ENCODE results near the gene RTRAF. TPM values are rescaled to one million over a fixed set of nuclear protein-coding genes. Genes with fewer than 3 reads are reported as not detected.
A peak's percentile ranks its signal among the peaks of the same experiment; 100 is the strongest.

The RTRAF gene
- total RNA-seq, 4 donors from 2014 or later, result 15.7 to 48.3 (median 36.1) TPM

- no peak for TF ChIP-seq POLR2A (IDR thresholded peaks at IDR 0.05)
- TF ChIP-seq, protein P1, sequence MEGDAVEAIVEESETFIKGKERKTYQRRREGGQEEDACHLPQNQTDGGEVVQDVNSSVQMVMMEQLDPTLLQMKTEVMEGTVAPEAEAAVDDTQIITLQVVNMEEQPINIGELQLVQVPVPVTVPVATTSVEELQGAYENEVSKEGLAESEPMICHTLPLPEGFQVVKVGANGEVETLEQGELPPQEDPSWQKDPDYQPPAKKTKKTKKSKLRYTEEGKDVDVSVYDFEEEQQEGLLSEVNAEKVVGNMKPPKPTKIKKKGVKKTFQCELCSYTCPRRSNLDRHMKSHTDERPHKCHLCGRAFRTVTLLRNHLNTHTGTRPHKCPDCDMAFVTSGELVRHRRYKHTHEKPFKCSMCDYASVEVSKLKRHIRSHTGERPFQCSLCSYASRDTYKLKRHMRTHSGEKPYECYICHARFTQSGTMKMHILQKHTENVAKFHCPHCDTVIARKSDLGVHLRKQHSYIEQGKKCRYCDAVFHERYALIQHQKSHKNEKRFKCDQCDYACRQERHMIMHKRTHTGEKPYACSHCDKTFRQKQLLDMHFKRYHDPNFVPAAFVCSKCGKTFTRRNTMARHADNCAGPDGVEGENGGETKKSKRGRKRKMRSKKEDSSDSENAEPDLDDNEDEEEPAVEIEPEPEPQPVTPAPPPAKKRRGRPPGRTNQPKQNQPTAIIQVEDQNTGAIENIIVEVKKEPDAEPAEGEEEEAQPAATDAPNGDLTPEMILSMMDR (IDR thresholded peaks at IDR 0.05), result no peak
- Histone ChIP-seq H3K36me3 (peaks cover 0 to 20% (median 0%) of the 10 kb centered on the region in 3 donors), H3K4me1 (no peaks in the 10 kb centered on the region), H3K27me3 (no peaks in the 10 kb centered on the region), H3K9me3 (no peaks in the 10 kb centered on the region), H3K4me3 (no peak overlapping the region), H3K27ac (no peak overlapping the region)
- DNase-seq, result no peak
Measured at GRCh38 chr14:52039124-52039815, 49.9 kb downstream of the RTRAF start.

DNA sequence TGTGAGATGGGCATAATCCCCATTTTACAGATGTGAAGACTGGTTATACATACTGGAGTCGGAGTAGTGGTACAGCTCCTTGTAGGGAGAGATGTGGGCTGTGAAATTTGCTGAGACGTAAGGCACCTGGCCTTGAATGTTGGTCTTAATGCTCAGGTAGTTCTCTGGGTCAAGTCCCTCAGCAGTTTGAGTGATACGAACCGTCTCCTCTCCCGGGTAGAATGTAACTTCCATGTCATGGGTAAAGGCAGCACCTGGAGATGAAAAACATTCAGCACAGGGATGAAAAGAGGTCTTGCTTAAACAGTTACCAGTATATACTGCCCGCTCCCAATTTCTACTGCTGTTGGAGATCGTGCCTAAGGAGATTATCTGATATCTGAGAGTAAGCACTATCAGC, 51.3 kb downstream of the RTRAF start:
- Histone ChIP-seq H3K4me3 (no peak overlapping the region), H3K4me1 (no peaks in the 10 kb centered on the region), H3K27ac (no peak overlapping the region), H3K36me3 (peaks cover 0 to 20% (median 0%) of the 10 kb centered on the region in 3 donors), H3K27me3 (no peaks in the 10 kb centered on the region), H3K9me3 (no peaks in the 10 kb centered on the region)
- TF ChIP-seq, protein P1 (IDR thresholded peaks at IDR 0.05), result no peak
- no peak for TF ChIP-seq POLR2A (IDR thresholded peaks at IDR 0.05)
- DNase-seq, result no peak

GRCh38 chr14:52042371-52043289, 53.3 kb downstream of the RTRAF start:
- DNase-seq, result no peak
- Histone ChIP-seq H3K4me1 (no peaks in the 10 kb centered on the region), H3K27ac (peak overlapping the region in 1 of 4 donors; percentile 24), H3K4me3 (no peak overlapping the region), H3K36me3 (peaks cover 0 to 20% (median 0%) of the 10 kb centered on the region in 3 donors), H3K27me3 (no peaks in the 10 kb centered on the region), H3K9me3 (no peaks in the 10 kb centered on the region)
- TF ChIP-seq, protein P1 (IDR thresholded peaks at IDR 0.05), result no peak
- TF ChIP-seq POLR2A (IDR thresholded peaks at IDR 0.05), result no peak

DNA sequence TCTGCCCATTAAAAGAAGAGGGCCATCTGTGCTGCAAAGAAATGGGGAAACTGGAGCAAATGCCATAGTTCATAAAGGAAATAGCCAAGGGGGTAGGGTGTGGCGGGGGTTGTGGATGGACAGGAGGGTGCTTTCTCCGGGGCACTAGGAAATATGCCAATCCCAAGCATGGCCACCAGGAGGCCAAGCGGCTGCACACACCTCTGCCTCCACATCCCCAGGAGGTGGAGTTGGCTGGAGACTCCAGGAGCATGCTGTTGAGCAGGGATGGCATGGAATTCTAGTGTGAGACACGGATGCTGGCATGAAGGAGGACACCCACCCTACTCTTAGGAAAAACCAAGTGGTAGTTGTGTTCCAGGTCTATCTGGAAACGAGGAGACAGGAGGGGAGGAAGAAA, 54.3 kb downstream of the RTRAF start:
- TF ChIP-seq, protein P1 (IDR thresholded peaks at IDR 0.05), result peak in 5 of 6 experiments; percentile 39 to 57 (median 42)
- no peak for TF ChIP-seq POLR2A (IDR thresholded peaks at IDR 0.05)
- Histone ChIP-seq H3K4me3 (no peak overlapping the region), H3K36me3 (peaks cover 0 to 12% (median 0%) of the 10 kb centered on the region in 3 donors), H3K4me1 (no peaks in the 10 kb centered on the region), H3K9me3 (no peaks in the 10 kb centered on the region), H3K27ac (peak overlapping the region in 1 of 4 donors; percentile 24), H3K27me3 (no peaks in the 10 kb centered on the region)
- peak; percentile 25 to 65 (median 59) for DNase-seq

GRCh38 chr14:52044791-52045522, 55.6 kb downstream of the RTRAF start:
- DNase-seq, result no peak
- H3K27me3 ChIP-seq, result no peaks in the 10 kb centered on the region
- H3K36me3 ChIP-seq, result peaks cover 0 to 6% (median 0%) of the 10 kb centered on the region in 3 donors
- H3K27ac ChIP-seq, result peak overlapping the region in 1 of 4 donors; percentile 64
- peaks cover 0 to 3% (median 0%) of the 10 kb centered on the region in 4 donors for H3K4me1 ChIP-seq
- H3K9me3 ChIP-seq, result no peaks in the 10 kb centered on the region
- TF ChIP-seq, protein P1 (IDR thresholded peaks at IDR 0.05), result no peak
- TF ChIP-seq POLR2A (IDR thresholded peaks at IDR 0.05), result no peak
- H3K4me3 ChIP-seq, result no peak overlapping the region
